Measurements from ENCODE around the gene COG8. TPM values are rescaled to one million over a fixed set of nuclear protein-coding genes. Genes with fewer than 3 reads are reported as not detected.

Gene COG8
- polyA plus RNA-seq, 3 donors: 11.9 to 24.1 (median 21.6) TPM

- H3K4me3 ChIP-seq (replicated peaks in 1 of 3; ENCODE audit: low read depth in 2 of 3, low read length in 3 of 3): peak overlapping the region; percentile 80 to 93 (median 88)
- no peaks in the 10 kb centered on the region for H3K9me3 ChIP-seq (replicated peaks in 1 of 2; ENCODE audit: control insufficient read depth in 1 of 2, insufficient read depth in 1 of 2, low read length in 2 of 2)
- H3K4me1 ChIP-seq (ENCODE audit: control insufficient read depth in 1 of 2, insufficient read depth in 2 of 2, low read length in 2 of 2): peaks cover 20 to 33% of the 10 kb centered on the region in 2 donors
- peak overlapping the region; percentile 93 for H3K4me2 ChIP-seq (replicated peaks; ENCODE audit: extremely low read depth, low read length, poor library complexity, severe bottlenecking)
- TF ChIP-seq CTCF (IDR thresholded peaks at IDR 0.05): no peak
- 22% methylated on average over 44 of the region's 46 CpGs for WGBS (ENCODE audit: insufficient coverage)
- H3K79me2 ChIP-seq (ENCODE audit: insufficient read depth, low read length): peaks cover 43% of the 10 kb centered on the region
- peak overlapping the region; percentile 89 for H2AFZ ChIP-seq (ENCODE audit: insufficient read depth, low read depth, low read length, poor library complexity, severe bottlenecking)
- H3K9ac ChIP-seq (ENCODE audit: insufficient read depth, low read length, poor library complexity, severe bottlenecking): peak overlapping the region; percentile 84
- H3K27me3 Mint-ChIP-seq (ENCODE audit: low read depth in 3 of 3): peaks cover 0 to 3% (median 0%) of the 10 kb centered on the region in 3 donors
- H3K4me3 Mint-ChIP-seq: peak overlapping the region; percentile 99 to 100
- peaks cover 50 to 53% of the 10 kb centered on the region in 2 donors for H3K36me3 Mint-ChIP-seq
- H3K9me3 Mint-ChIP-seq: no peaks in the 10 kb centered on the region
- H3K27me3 ChIP-seq (ENCODE audit: control insufficient read depth in 2 of 2, insufficient read depth in 2 of 2, low read length in 2 of 2): no peaks in the 10 kb centered on the region
- peaks cover 25% of the 10 kb centered on the region for H3K4me1 Mint-ChIP-seq
- H3K27ac ChIP-seq (ENCODE audit: low read depth in 1 of 2, low read length in 2 of 2): peak overlapping the region; percentile 63 to 87
- no peak for DNase-seq
- H4K20me1 ChIP-seq (ENCODE audit: insufficient read depth, low read length): no peaks in the 10 kb centered on the region
- peaks cover 40 to 56% of the 10 kb centered on the region in 2 donors for H3K36me3 ChIP-seq (replicated peaks in 1 of 2; ENCODE audit: control insufficient read depth in 1 of 2, insufficient read depth in 2 of 2, low read length in 2 of 2)
- peak overlapping the region; percentile 80 to 95 (median 86) for H3K27ac Mint-ChIP-seq
- intact Hi-C loops (cut with micrococcal nuclease): loop anchor here (5.0 kb wide), 2 partner anchors 44 to 49 kb away; partner anchors contain the start of gene TERF2 (in 1 of the 2)
These were observed 641 bp downstream of the COG8 start for GRCh38 chr16:69338557-69339288.

GRCh38 chr16:69334696-69335095, 4.7 kb downstream of the COG8 start:
- no peak for TF ChIP-seq CTCF (IDR thresholded peaks at IDR 0.05)
- Histone ChIP-seq H2AFZ (ENCODE audit: insufficient read depth, low read depth, low read length, poor library complexity, severe bottlenecking) (no peak overlapping the region), H3K4me3 (replicated peaks in 1 of 3; ENCODE audit: low read depth in 2 of 3, low read length in 3 of 3) (no peak overlapping the region), H3K27ac (ENCODE audit: low read depth in 1 of 2, low read length in 2 of 2) (no peak overlapping the region), H3K9me3 (replicated peaks in 1 of 2; ENCODE audit: control insufficient read depth in 1 of 2, insufficient read depth in 1 of 2, low read length in 2 of 2) (no peaks in the 10 kb centered on the region), H3K27me3 (ENCODE audit: control insufficient read depth in 2 of 2, insufficient read depth in 2 of 2, low read length in 2 of 2) (no peaks in the 10 kb centered on the region), H3K4me1 (ENCODE audit: control insufficient read depth in 1 of 2, insufficient read depth in 2 of 2, low read length in 2 of 2) (peaks cover 18 to 30% of the 10 kb centered on the region in 2 donors), H3K36me3 (replicated peaks in 1 of 2; ENCODE audit: control insufficient read depth in 1 of 2, insufficient read depth in 2 of 2, low read length in 2 of 2) (peaks cover 32 to 54% of the 10 kb centered on the region in 2 donors), H4K20me1 (ENCODE audit: insufficient read depth, low read length) (peaks cover 3% of the 10 kb centered on the region), H3K79me2 (ENCODE audit: insufficient read depth, low read length) (peaks cover 25% of the 10 kb centered on the region), H3K4me2 (replicated peaks; ENCODE audit: extremely low read depth, low read length, poor library complexity, severe bottlenecking) (no peak overlapping the region), H3K9ac (ENCODE audit: insufficient read depth, low read length, poor library complexity, severe bottlenecking) (no peak overlapping the region)
- Mint-ChIP-seq H3K36me3 (peaks cover 46 to 52% of the 10 kb centered on the region in 2 donors), H3K9me3 (peaks cover 0 to 2% (median 0%) of the 10 kb centered on the region in 7 donors), H3K4me3 (no peak overlapping the region), H3K4me1 (peaks cover 23% of the 10 kb centered on the region), H3K27ac (no peak overlapping the region), H3K27me3 (ENCODE audit: low read depth in 3 of 3) (peaks cover 0 to 2% (median 0%) of the 10 kb centered on the region in 3 donors)
- 98% methylated on average over 9 of the region's 9 CpGs for WGBS (ENCODE audit: insufficient coverage)
- no peak for DNase-seq
- intact Hi-C loops (cut with micrococcal nuclease): loop anchor here (5.0 kb wide), 2 partner anchors 48 to 53 kb away; partner anchors contain the start of gene TERF2 (in 1 of the 2)
